Heart left ventricle (tissue), 13 donors: ENCODE results near the gene DUSP28.

Experiments
- CTCF ChIP-seq, 12 donors: fragments of 200-600 bp; sonication (generic) in 4 of 12; IDR thresholded peaks; one replicate each; pipeline versions ENCODE4 v1.5.0 to v1.8.0; 2018 to 2022; ENCODE audit warnings: antibody characterized with exemption in 12 of 12, mild to moderate bottlenecking in 5 of 12
- POLR2A ChIP-seq, 2 donors: fragments of 450-650 bp; IDR thresholded peaks; one replicate each; pipeline ENCODE4 v1.6.1; 2017; ENCODE audit warnings: antibody characterized with exemption in 2 of 2, mild to moderate bottlenecking in 2 of 2, moderate library complexity in 2 of 2
- donor health status: ischemic (EF 13 %, LVEDD 7.1; RV severe dilation, severe dysfunction).
- donor health status: DM: no; HTN: yes; CAD: no.
- donor health status: DM: no; HTN: no; CAD: no.
- donor health status: ischemic (EF 25% LVEDD 6.9; RV normal size, moderate dysfunction).
- donor health status: ischemic (EF 25% LVEDD 5.7; RV mildly dilated, moderate dysfunction).
- donor health status: ischemic (EF 35%, LVEDD 5.7; RV mildly dilated, moderate dysfunction).
- donor health status: nonischemic (EF 11% LVEDD 7.7; RV severe dilation, severe dysfunction).
- donor health status: DM: yes; HTN: yes; CAD: no.
- donor health status: PGD.
- donor health status: ischemic (EF 29% LVEDD 5.4; RV normal size, mild dysfunction).
- donor health status: nonischemic (EF 23%, LVEDD 6.1; RV moderate dilation, normal function).

GRCh38 chr2:240584486-240585031 lies 24.4 kb downstream of the DUSP28 start:
- TF ChIP-seq CTCF (IDR thresholded peaks at IDR 0.05): no peak
- no peak for TF ChIP-seq POLR2A (IDR thresholded peaks at IDR 0.05)
